ENCODE data around the gene NUDT14.

DNA sequence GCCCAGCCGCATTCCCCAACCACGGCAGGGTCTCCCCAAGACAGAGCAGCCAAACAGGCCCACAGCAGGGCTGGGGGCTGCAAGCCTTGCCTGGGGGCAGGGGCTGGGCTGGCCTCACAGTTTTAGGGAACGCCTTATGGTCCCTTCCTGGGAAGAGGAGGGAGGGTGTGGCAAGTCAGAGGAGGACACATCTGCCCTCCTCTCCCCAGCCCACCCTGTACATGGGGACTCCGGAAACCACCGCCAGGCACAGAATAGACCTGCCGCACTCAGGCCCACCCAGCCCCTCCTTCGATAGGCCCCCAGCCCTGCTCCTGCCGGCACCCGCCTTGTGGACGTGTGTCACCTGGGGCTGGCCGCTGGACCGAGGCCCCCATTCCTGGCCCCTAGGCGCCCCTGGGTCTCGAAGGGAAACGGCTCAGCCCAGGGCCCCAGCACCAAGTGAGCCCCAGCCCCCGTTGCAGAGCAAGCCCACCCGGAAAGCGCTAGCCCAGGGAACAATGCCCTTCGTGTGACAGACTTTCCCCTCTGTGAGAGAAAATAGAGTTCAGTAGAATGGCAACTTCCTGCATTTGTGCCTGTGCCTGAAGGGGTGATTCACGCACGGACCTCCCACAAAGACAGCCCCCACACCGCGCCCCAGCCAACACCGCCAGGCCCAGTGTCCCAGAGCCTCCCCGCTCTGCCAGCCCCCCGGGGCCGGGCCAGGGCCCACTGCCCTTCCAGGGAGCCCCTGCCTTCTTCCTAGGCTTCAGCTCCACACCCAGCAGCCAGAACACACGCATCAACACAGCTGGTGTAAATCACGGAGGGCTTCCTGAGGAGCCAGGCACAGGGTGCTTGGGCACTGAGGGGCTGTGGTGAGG is 12.0 kb upstream of the NUDT14 start:
- TF ChIP-seq POLR2AphosphoS5 (IDR thresholded peaks at IDR 0.05; ENCODE audit: low read depth, low read length) (no peak), SP1 (IDR thresholded peaks at IDR 0.05; ENCODE audit: low read depth, low read length) (no peak), EZH2 (IDR thresholded peaks at IDR 0.05; ENCODE audit: low read depth, low read length, severe bottlenecking) (no peak), POLR2A (IDR thresholded peaks at IDR 0.05; ENCODE audit: control extremely low read depth in 1 of 2, low read depth in 2 of 2, low read length in 2 of 2) (no peak), MAFK (IDR thresholded peaks at IDR 0.05; ENCODE audit: low read depth, low read length) (no peak)
- TF ChIP-seq, protein P1, sequence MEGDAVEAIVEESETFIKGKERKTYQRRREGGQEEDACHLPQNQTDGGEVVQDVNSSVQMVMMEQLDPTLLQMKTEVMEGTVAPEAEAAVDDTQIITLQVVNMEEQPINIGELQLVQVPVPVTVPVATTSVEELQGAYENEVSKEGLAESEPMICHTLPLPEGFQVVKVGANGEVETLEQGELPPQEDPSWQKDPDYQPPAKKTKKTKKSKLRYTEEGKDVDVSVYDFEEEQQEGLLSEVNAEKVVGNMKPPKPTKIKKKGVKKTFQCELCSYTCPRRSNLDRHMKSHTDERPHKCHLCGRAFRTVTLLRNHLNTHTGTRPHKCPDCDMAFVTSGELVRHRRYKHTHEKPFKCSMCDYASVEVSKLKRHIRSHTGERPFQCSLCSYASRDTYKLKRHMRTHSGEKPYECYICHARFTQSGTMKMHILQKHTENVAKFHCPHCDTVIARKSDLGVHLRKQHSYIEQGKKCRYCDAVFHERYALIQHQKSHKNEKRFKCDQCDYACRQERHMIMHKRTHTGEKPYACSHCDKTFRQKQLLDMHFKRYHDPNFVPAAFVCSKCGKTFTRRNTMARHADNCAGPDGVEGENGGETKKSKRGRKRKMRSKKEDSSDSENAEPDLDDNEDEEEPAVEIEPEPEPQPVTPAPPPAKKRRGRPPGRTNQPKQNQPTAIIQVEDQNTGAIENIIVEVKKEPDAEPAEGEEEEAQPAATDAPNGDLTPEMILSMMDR (IDR thresholded peaks at IDR 0.05; ENCODE audit: control extremely low read depth in 1 of 3, insufficient read depth in 1 of 3, low read depth in 1 of 3, low read length in 3 of 3) = no peak
